WTC11 (cell line): ENCODE results near the gene CELA2A.

ENCODE experiments used
- ETV6 ChIP-seq: sonication (generic); formaldehyde crosslinking; IDR thresholded peaks from 2 replicates; pipeline ENCODE4 v1.8.1; 2022; ENCODE audit warnings: mild to moderate bottlenecking, missing genetic modification reagents
- TCF7 ChIP-seq: sonication (generic); formaldehyde crosslinking; IDR thresholded peaks from 2 replicates; pipeline ENCODE4 v1.8.0; 2022; ENCODE audit warnings: mild to moderate bottlenecking, low read depth, missing genetic modification reagents, moderate library complexity
- ZNF121 ChIP-seq: sonication (generic); formaldehyde crosslinking; IDR thresholded peaks from 2 replicates; pipeline ENCODE4 v1.8.0; 2023; ENCODE audit warnings: missing genetic modification reagents
- TF ChIP-seq, protein P1 (sequence below): fragments of 200-600 bp; IDR thresholded peaks from 2 replicates; pipeline ENCODE4 v1.8.0; 2022; ENCODE audit warnings: antibody characterized with exemption
- TF ChIP-seq, protein P2 (sequence below): sonication (generic); formaldehyde crosslinking; IDR thresholded peaks from 2 replicates; pipeline ENCODE4 v1.8.1; 2022; ENCODE audit warnings: mild to moderate bottlenecking, missing genetic modification reagents, moderate library complexity, borderline replicate concordance
- TF ChIP-seq, protein P3 (sequence below): sonication (generic); formaldehyde crosslinking; IDR thresholded peaks from 2 replicates; pipeline ENCODE4 v1.8.1; 2023; ENCODE audit warnings: mild to moderate bottlenecking, moderate library complexity, missing genetic modification reagents
- TF ChIP-seq, protein P4 (sequence below): sonication (generic); formaldehyde crosslinking; IDR thresholded peaks from 2 replicates; pipeline ENCODE4 v1.8.1; 2022; ENCODE audit warnings: low read depth, missing genetic modification reagents, borderline replicate concordance

DNA sequence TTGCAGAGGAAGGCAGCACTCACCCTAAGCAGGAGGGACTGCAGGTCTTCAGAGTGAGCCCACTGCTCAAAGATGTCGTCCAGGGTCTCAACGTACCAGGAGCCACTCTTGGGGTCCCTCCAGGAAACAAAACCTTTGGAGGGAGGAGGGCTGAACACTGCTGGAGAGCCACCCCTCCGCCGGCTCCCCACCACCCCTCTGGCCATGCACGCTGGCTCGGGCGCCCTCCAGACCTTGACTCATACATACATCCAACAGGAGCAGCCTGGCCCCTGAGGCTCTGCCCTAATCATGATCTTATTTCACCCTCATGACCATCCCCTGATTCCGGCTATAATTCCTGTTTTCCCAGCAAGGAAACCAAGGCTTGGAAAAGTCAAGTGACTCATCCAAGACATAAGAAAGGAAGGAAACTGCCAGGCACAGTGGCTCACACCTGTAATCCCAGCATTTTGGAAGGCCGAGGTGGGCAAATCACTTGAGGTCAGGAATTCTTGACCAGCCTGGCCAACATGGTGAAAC, 37.4 kb downstream of the CELA2A start:
- TF ChIP-seq, protein P1, sequence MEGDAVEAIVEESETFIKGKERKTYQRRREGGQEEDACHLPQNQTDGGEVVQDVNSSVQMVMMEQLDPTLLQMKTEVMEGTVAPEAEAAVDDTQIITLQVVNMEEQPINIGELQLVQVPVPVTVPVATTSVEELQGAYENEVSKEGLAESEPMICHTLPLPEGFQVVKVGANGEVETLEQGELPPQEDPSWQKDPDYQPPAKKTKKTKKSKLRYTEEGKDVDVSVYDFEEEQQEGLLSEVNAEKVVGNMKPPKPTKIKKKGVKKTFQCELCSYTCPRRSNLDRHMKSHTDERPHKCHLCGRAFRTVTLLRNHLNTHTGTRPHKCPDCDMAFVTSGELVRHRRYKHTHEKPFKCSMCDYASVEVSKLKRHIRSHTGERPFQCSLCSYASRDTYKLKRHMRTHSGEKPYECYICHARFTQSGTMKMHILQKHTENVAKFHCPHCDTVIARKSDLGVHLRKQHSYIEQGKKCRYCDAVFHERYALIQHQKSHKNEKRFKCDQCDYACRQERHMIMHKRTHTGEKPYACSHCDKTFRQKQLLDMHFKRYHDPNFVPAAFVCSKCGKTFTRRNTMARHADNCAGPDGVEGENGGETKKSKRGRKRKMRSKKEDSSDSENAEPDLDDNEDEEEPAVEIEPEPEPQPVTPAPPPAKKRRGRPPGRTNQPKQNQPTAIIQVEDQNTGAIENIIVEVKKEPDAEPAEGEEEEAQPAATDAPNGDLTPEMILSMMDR, result no peak
- TF ChIP-seq, protein P2, sequence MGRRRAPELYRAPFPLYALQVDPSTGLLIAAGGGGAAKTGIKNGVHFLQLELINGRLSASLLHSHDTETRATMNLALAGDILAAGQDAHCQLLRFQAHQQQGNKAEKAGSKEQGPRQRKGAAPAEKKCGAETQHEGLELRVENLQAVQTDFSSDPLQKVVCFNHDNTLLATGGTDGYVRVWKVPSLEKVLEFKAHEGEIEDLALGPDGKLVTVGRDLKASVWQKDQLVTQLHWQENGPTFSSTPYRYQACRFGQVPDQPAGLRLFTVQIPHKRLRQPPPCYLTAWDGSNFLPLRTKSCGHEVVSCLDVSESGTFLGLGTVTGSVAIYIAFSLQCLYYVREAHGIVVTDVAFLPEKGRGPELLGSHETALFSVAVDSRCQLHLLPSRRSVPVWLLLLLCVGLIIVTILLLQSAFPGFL, result no peak
- TF ChIP-seq, protein P3, sequence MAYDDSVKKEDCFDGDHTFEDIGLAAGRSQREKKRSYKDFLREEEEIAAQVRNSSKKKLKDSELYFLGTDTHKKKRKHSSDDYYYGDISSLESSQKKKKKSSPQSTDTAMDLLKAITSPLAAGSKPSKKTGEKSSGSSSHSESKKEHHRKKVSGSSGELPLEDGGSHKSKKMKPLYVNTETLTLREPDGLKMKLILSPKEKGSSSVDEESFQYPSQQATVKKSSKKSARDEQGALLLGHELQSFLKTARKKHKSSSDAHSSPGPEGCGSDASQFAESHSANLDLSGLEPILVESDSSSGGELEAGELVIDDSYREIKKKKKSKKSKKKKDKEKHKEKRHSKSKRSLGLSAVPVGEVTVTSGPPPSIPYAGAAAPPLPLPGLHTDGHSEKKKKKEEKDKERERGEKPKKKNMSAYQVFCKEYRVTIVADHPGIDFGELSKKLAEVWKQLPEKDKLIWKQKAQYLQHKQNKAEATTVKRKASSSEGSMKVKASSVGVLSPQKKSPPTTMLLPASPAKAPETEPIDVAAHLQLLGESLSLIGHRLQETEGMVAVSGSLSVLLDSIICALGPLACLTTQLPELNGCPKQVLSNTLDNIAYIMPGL, result no peak
- no peak for TF ChIP-seq ETV6 (CRISPR knock-in tag)
- TF ChIP-seq ZNF121, result no peak
- TF ChIP-seq, protein P4, sequence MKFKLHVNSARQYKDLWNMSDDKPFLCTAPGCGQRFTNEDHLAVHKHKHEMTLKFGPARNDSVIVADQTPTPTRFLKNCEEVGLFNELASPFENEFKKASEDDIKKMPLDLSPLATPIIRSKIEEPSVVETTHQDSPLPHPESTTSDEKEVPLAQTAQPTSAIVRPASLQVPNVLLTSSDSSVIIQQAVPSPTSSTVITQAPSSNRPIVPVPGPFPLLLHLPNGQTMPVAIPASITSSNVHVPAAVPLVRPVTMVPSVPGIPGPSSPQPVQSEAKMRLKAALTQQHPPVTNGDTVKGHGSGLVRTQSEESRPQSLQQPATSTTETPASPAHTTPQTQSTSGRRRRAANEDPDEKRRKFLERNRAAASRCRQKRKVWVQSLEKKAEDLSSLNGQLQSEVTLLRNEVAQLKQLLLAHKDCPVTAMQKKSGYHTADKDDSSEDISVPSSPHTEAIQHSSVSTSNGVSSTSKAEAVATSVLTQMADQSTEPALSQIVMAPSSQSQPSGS (CRISPR knock-in tag), result no peak
- TF ChIP-seq TCF7 (CRISPR knock-in tag), result no peak
